Ovary (tissue), 3 donors: ENCODE data around the gene GAK.

ENCODE experiments used
- POLR2A ChIP-seq: fragments of 450-650 bp; IDR thresholded peaks from one replicate; pipeline ENCODE4 v1.6.1; 2017; ENCODE audit warnings: antibody characterized with exemption, mild to moderate bottlenecking, moderate library complexity
- TF ChIP-seq, protein P1 (sequence below), 3 donors: fragments of 450-650 bp in 2 of 3; fragments of 200-600 bp in 1 of 3; IDR thresholded peaks; one replicate each; pipeline versions ENCODE4 v1.5.1 to v1.8.0; 2016 to 2022; ENCODE audit warnings: antibody characterized with exemption in 3 of 3, mild to moderate bottlenecking in 1 of 3
- donor health status: DM: no; HTN: no; CAD: no.

DNA sequence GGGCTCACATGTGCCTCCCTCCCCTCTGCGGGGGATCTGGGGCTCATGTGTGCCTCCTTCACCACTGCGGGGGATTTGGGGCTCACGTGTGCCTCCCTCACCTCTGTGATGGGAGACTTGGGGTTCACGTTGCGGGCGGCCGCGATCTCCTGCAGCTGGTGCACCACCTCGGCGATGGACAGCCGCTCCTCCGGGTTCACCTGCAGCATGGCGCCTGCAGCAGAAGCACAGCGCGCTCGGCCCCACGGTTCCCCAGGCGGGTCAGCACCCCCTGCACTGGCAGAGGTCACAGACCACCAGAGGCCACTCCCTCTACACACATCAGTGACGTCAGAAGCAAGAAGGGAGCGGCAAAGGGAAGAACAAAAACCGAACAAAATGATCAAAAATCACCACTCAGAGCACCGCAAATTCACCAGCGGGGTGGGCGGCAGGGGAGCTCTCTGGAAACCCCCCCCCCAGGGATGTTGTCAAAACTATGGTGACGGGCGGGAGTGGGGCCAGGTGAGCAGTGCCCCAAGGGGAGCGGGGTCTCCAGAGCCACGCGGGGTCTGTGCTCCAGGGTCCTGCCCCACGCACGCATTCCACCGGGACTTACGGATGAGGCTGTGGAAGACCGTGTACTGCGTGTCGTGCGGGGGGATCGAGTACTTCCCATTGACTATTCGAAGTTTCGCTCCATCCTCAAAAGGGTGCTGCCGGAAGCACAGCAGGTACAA is 38.7 kb downstream of the GAK start:
- TF ChIP-seq, protein P1, sequence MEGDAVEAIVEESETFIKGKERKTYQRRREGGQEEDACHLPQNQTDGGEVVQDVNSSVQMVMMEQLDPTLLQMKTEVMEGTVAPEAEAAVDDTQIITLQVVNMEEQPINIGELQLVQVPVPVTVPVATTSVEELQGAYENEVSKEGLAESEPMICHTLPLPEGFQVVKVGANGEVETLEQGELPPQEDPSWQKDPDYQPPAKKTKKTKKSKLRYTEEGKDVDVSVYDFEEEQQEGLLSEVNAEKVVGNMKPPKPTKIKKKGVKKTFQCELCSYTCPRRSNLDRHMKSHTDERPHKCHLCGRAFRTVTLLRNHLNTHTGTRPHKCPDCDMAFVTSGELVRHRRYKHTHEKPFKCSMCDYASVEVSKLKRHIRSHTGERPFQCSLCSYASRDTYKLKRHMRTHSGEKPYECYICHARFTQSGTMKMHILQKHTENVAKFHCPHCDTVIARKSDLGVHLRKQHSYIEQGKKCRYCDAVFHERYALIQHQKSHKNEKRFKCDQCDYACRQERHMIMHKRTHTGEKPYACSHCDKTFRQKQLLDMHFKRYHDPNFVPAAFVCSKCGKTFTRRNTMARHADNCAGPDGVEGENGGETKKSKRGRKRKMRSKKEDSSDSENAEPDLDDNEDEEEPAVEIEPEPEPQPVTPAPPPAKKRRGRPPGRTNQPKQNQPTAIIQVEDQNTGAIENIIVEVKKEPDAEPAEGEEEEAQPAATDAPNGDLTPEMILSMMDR (IDR thresholded peaks at IDR 0.05), result no peak
- TF ChIP-seq POLR2A, result no peak
